Astrocyte (in vitro differentiated cells and primary cell): ENCODE results near the gene SOAT2.

ENCODE experiments used
- CTCF ChIP-seq: IDR thresholded peaks from 2 replicates; pipeline ENCODE4 v1.5.1; 2011; ENCODE audit warnings: low read depth, mild to moderate bottlenecking, inconsistent platforms, low read length, moderate library complexity; ENCODE audit not compliant: insufficient read depth
- EZH2 ChIP-seq: IDR thresholded peaks from 2 replicates; pipeline ENCODE4 v1.6.1; 2012; ENCODE audit warnings: mild to moderate bottlenecking, low read length, inconsistent platforms; ENCODE audit not compliant: insufficient read depth

GRCh38 chr12:53056901-53057300 lies 46.4 kb upstream of the SOAT2 start:
- TF ChIP-seq CTCF: no peak
- no peak for TF ChIP-seq EZH2
